Astrocyte of the spinal cord (primary cell): ENCODE results near the gene TMEM132D.

Experiments used
- DNase-seq: peaks from one replicate; pipeline ENCODE4 v3.0.0; 2011; ENCODE audit warnings: low read depth, low spot score
- H3K4me3 ChIP-seq: 2 replicates; pipeline ENCODE4 v1.5.1; 2011; ENCODE audit warnings: low read depth, mild to moderate bottlenecking, low read length, moderate library complexity
- in situ Hi-C: cut with HindIII; loops from 2 replicates; pipeline ENCODE4 v1.10.0; 2017; ENCODE audit warnings: low sequenced_read_pairs
- TF ChIP-seq, protein P1 (sequence below): IDR thresholded peaks from 2 replicates; pipeline ENCODE4 v1.5.1; 2012; ENCODE audit warnings: low read depth, mild to moderate bottlenecking, low read length, inconsistent platforms

TMEM132D gene

DNA sequence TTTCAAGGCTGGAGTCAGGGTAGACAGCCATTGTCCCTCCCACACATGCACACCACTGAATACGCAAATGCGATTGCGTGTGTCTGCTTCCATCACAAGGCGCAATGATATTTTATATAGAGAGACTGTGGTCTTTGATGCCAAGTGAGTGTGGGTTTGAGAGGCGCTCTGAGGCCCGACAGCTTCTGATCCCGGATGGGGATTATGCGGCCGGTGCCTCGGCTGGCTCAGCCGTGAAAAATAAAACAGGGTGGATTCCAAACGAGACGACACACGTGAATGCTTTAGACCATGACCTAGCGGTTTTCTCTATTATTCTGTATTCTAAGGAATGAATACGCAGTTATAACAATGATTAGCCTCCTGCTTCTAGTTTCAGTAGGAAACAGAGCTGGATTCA, 72.5 kb downstream of the TMEM132D start:
- in situ Hi-C loops: no loop called here
- TF ChIP-seq, protein P1, sequence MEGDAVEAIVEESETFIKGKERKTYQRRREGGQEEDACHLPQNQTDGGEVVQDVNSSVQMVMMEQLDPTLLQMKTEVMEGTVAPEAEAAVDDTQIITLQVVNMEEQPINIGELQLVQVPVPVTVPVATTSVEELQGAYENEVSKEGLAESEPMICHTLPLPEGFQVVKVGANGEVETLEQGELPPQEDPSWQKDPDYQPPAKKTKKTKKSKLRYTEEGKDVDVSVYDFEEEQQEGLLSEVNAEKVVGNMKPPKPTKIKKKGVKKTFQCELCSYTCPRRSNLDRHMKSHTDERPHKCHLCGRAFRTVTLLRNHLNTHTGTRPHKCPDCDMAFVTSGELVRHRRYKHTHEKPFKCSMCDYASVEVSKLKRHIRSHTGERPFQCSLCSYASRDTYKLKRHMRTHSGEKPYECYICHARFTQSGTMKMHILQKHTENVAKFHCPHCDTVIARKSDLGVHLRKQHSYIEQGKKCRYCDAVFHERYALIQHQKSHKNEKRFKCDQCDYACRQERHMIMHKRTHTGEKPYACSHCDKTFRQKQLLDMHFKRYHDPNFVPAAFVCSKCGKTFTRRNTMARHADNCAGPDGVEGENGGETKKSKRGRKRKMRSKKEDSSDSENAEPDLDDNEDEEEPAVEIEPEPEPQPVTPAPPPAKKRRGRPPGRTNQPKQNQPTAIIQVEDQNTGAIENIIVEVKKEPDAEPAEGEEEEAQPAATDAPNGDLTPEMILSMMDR: no peak
- no peak for DNase-seq
- H3K4me3 ChIP-seq: no peak overlapping the region

DNA sequence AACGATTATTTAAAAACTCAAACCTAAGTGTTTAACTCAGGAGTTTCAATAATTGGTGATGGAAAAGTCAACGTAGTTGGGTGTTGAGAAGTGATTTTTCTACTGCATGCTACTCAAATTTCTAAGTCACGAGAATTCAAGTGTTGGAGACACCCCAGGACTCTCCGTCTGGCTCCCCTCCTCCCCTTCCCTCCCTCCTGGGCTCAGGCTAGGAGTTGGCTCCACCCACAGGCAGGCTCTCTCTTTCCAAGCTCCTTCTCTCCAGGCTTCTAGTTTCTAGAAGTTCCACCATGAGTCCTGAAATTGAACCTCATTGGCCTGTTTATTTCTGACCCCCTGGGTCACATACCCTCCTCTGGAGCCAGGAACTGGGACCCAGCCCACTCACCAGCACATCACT, 73.0 kb downstream of the TMEM132D start:
- H3K4me3 ChIP-seq: no peak overlapping the region
- TF ChIP-seq, protein P1: no peak
- in situ Hi-C loops: no loop called here
- no peak for DNase-seq

DNA sequence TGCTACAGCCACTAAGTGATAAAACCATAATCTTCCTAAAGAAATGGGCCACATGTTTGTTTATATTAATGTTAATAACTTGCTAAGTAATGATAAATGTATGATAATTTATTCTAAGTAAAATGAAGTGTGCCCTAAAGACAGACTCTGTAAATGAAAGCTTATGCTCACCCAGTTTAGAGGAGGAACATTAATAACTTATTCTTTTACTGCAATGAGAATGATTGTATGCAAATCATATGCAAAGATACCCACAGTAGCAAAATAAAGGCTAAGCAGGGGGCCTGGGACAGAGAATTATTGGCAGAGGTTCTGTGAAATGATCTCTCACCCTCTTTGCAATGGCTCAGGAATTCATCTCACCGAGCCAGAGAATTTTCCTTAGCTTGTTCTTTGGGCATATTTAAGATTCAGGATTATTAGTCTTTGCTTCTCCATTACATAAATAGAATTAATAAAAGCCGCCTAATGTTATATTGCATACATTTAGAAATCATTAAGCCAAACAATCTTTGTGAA, 75.9 kb downstream of the TMEM132D start:
- DNase-seq: peak; percentile 18
- H3K4me3 ChIP-seq: no peak overlapping the region
- TF ChIP-seq, protein P1: no peak
- in situ Hi-C loops: no loop called here

DNA sequence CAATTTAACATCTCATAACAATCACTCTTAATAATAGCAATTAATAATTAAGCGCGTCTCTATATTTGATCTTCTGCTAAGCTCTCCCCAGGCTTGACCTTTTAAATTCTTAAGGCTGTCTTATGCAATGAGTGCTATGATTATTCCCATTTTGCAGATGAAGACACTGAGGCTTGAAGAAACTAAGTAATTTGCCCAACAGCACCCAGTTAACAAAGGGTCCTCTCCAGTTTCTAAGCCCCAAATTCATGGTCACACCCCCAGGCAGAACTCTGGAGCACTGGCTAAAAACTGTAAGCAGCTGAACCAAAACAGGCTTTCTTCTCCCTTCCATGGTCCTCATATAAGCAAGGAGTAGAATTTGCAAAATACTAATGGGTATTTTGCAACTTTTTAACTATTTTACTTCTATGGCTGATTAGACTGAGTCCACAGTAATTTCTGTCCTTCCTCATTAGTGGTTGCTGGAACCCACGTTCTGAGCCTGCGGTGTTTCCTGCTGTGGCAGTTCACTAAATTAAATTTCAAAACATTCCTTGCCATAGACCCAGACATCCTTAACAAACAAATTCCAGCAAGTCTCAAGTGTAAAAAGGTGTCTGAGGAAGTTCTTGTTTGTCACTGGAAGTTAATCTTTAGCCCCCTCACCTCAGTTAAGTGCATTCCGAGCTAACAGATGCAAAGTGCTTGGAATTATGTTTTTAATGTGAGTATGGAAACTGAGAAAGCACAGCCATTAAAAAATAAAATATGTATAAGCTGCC, 76.5 kb downstream of the TMEM132D start:
- no peak for DNase-seq
- in situ Hi-C loops: no loop called here
- TF ChIP-seq, protein P1: no peak
- H3K4me3 ChIP-seq: no peak overlapping the region

DNA sequence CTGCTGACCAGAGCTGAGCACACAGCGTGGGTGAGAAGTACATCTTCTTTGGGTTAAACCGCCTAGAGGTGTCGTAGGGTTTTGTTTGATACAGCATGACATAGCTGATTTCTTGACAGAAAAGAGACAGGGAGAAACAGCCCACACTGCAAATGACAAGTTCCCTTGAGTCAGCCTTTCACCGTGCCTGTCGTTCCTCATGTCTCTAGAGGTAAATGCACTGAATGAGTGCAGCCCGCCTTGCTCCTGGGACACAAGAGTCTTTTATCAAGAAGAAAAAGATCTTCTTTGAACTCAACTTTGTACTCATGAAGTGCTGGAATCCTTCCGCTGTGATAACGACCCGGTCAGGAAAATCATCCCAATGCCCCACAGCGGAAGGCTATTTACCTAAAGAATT, 77.6 kb downstream of the TMEM132D start:
- no peak overlapping the region for H3K4me3 ChIP-seq
- DNase-seq: no peak
- TF ChIP-seq, protein P1: no peak
- in situ Hi-C loops: no loop called here

DNA sequence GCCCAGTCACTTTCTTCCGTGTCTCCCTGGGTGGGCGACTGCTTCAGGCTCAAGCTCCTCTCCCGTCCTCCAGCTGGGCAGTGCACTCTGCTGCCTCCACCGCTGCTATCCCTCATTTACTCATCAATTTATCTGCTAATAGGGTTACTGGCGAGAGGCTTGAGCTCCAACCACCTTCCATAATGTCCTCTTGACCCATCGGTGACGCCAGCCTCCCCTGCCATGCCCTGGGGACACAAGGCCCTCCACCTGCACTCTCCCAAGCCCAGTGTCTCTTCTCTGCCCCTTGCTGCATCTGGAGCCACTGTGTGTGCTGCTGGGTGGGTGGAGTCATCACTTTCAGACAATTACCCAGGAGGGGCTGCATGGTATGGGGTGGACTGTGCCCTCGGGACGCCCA, 78.5 kb downstream of the TMEM132D start:
- DNase-seq: no peak
- in situ Hi-C loops: no loop called here
- no peak overlapping the region for H3K4me3 ChIP-seq
- TF ChIP-seq, protein P1: no peak
